ENCODE results near the gene CPA5. TPM values are rescaled to one million over a fixed set of nuclear protein-coding genes. Genes with fewer than 3 reads are reported as not detected.
"Not testable (repeated sequence)": the region's sequence is repeated elsewhere in the genome, so short reads cannot be mapped to it uniquely, and the experiment has no call there.

Gene CPA5
- total RNA-seq, 1 donor from 2014 or later = not detected

DNA sequence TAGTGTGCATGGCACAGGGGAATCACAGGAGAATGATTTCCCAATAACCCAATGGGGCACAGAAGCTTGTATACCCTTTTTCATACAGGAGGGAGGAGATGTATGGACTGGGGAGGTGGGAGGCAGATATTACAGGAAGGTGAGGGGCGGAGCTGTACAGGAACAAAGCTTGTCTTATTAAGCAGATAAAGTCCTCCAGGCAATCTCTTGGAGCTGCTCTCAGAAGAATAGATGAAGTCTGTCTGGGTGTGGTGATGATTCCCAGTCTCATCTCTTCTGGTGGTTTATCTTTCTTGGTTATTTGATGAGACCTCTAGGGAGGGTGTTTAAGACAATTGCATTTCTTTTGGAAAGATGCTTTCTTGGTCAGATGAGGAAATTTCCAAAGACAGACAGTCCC is 25.1 kb upstream of the CPA5 start:
- Histone ChIP-seq H3K27me3 (no peaks in the 10 kb centered on the region), H3K9me3 (no peaks in the 10 kb centered on the region), H3K4me3 (no peak overlapping the region), H3K27ac (no peak overlapping the region), H3K36me3 (no peaks in the 10 kb centered on the region), H3K4me1 (no peaks in the 10 kb centered on the region)
- no peak for DNase-seq (ENCODE audit: extremely low spot score in 2 of 2)
- intact Hi-C loops (cut with DNase I) = no loop called here
- TF ChIP-seq POLR2A (IDR thresholded peaks at IDR 0.05) (no peak), POLR2AphosphoS5 (IDR thresholded peaks at IDR 0.05; ENCODE audit: insufficient read depth in 1 of 2, low read depth in 1 of 2) (no peak)
- TF ChIP-seq, protein P1, sequence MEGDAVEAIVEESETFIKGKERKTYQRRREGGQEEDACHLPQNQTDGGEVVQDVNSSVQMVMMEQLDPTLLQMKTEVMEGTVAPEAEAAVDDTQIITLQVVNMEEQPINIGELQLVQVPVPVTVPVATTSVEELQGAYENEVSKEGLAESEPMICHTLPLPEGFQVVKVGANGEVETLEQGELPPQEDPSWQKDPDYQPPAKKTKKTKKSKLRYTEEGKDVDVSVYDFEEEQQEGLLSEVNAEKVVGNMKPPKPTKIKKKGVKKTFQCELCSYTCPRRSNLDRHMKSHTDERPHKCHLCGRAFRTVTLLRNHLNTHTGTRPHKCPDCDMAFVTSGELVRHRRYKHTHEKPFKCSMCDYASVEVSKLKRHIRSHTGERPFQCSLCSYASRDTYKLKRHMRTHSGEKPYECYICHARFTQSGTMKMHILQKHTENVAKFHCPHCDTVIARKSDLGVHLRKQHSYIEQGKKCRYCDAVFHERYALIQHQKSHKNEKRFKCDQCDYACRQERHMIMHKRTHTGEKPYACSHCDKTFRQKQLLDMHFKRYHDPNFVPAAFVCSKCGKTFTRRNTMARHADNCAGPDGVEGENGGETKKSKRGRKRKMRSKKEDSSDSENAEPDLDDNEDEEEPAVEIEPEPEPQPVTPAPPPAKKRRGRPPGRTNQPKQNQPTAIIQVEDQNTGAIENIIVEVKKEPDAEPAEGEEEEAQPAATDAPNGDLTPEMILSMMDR (IDR thresholded peaks at IDR 0.05) = no peak

DNA sequence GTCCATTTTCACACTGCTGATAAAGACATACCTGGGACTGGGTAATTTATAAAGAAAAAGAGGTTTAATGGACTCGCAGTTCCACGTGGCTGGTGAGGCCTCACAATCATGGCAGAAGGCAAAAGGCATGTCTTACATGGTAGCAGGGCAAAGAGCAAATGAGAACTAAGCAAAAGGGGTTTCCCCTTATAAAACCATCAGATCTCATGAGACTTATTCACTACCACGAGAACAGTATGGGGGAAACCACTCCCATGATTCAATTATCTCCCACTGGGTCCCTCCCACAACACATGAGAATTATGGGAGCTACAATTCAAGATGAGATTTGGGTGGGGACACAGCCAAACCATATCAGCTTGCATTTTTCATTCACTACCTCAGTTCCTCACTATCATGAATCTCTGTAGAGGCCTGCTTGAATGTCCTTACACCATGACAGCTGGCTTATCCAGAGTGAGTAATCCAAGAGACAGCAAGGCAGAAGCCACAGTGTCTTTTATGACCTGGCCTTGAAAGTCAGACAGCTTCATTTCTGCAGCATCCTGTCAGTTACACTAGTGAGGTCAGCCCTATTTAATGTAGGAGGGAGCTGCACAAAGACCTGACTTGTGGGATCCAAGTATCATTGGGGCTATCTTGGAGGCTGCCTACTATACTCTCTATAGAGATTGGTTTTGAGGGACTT is 22.9 kb upstream of the CPA5 start:
- intact Hi-C loops (cut with DNase I); H3K4me1 ChIP-seq; H3K4me3 ChIP-seq; H3K36me3 ChIP-seq; DNase-seq (ENCODE audit: extremely low spot score in 2 of 2); H3K27me3 ChIP-seq; H3K9me3 ChIP-seq; H3K27ac ChIP-seq: not testable (repeated sequence)

DNA sequence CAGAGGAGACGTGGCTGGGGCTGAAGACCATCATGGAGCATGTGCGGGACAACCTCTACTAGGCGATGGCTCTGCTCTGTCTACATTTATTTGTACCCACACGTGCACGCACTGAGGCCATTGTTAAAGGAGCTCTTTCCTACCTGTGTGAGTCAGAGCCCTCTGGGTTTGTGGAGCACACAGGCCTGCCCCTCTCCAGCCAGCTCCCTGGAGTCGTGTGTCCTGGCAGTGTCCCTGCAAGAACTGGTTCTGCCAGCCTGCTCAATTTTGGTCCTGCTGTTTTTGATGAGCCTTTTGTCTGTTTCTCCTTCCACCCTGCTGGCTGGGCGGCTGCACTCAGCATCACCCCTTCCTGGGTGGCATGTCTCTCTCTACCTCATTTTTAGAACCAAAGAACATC is 22.0 kb upstream of the CPA5 start:
- Histone ChIP-seq H3K27ac (no peak overlapping the region), H3K36me3 (no peaks in the 10 kb centered on the region), H3K9me3 (no peaks in the 10 kb centered on the region), H3K27me3 (no peaks in the 10 kb centered on the region), H3K4me3 (no peak overlapping the region), H3K4me1 (no peaks in the 10 kb centered on the region)
- no peak for DNase-seq (ENCODE audit: extremely low spot score in 2 of 2)
- TF ChIP-seq, protein P1 (IDR thresholded peaks at IDR 0.05) = no peak
- intact Hi-C loops (cut with DNase I) = no loop called here

DNA sequence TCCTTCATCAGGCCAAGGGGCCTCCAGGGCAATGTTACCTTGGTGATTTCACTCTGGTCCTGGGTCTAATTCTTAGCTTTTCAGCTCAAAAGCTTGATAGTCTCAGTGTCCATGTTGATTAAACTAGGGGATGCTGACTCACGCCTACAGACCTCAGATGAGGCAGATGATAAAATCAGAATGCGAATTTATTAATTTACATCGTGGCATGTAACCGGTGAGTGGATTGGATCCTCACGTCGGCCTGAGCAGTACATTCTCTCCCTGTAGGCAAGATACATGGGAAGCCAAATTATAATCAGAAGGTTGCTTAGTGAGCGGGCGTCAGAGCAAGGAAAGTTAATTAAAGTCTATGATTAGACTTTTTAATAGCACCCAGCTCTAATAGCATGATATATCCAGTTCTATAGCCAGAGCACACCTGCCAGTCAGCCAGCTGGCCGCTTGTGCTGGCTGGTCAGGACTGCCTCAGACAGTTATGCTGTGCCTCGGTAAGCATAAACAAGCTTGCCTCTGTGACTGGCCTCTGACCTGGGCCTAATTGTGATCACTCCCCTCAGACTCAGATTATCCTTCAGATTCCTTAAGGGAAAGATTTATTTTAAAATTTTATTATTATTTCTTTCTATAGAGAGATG is 20.2 kb upstream of the CPA5 start:
- no peak overlapping the region for H3K27ac ChIP-seq
- intact Hi-C loops (cut with DNase I) = no loop called here
- TF ChIP-seq POLR2AphosphoS5 (IDR thresholded peaks at IDR 0.05; ENCODE audit: insufficient read depth in 1 of 2, low read depth in 1 of 2) (no peak), POLR2A (IDR thresholded peaks at IDR 0.05) (no peak)
- TF ChIP-seq, protein P1 (IDR thresholded peaks at IDR 0.05) = no peak
- no peaks in the 10 kb centered on the region for H3K36me3 ChIP-seq
- no peaks in the 10 kb centered on the region for H3K4me1 ChIP-seq
- no peaks in the 10 kb centered on the region for H3K27me3 ChIP-seq
- H3K9me3 ChIP-seq = no peaks in the 10 kb centered on the region
- no peak overlapping the region for H3K4me3 ChIP-seq
- no peak for DNase-seq (ENCODE audit: extremely low spot score in 2 of 2)

DNA sequence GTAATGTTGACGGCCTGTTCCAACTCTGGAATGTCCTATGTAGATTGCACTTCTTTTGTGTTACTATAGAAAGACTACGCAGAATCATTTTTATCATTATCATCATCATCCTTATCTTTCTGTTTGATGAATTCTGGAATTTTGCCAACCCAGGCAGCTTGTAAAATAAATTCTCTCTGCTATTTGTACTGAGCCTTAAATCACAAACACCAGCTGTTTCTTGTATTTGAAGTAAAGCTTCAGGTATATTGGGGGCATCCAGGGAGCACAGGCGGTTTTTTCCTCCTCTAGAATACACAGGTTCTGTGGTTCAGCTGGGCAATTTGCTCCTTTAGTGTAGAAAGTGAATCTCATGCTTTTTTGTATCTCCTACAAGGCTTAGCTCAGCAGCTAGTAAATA is 14.9 kb upstream of the CPA5 start:
- Histone ChIP-seq H3K4me1 (no peaks in the 10 kb centered on the region), H3K36me3 (no peaks in the 10 kb centered on the region), H3K27me3 (no peaks in the 10 kb centered on the region), H3K27ac (no peak overlapping the region), H3K9me3 (no peaks in the 10 kb centered on the region), H3K4me3 (no peak overlapping the region)
- TF ChIP-seq, protein P1 (IDR thresholded peaks at IDR 0.05) = no peak
- no peak for TF ChIP-seq POLR2A (IDR thresholded peaks at IDR 0.05)
- no peak for TF ChIP-seq POLR2AphosphoS5 (IDR thresholded peaks at IDR 0.05; ENCODE audit: insufficient read depth in 1 of 2, low read depth in 1 of 2)
- DNase-seq (ENCODE audit: extremely low spot score in 2 of 2) = no peak
- intact Hi-C loops (cut with DNase I) = no loop called here

All from vagina (tissue), 2 donors.